ENCODE results near the gene PMEL. TPM values are rescaled to one million over a fixed set of nuclear protein-coding genes. Genes with fewer than 3 reads are reported as not detected.

The PMEL gene
- total and polyA plus RNA-seq, 8 donors, result 0.99 to 3.8 (median 2.6) TPM

- no peaks in the 10 kb centered on the region for H3K9me3 ChIP-seq
- no peak for TF ChIP-seq CTCF (IDR thresholded peaks at IDR 0.05)
- no peaks in the 10 kb centered on the region for H3K27me3 ChIP-seq
- H3K4me3 ChIP-seq, result no peak overlapping the region
- no peak overlapping the region for H3K27ac ChIP-seq
- intact Hi-C loops (cut with DNase I), result no loop called here
- H3K4me1 ChIP-seq, result peaks cover 0 to 7% of the 10 kb centered on the region in 2 donors
- peaks cover 0 to 89% of the 10 kb centered on the region in 2 donors for H3K36me3 ChIP-seq
- no peak for DNase-seq
- no peak for ATAC-seq
These were observed 23.8 kb downstream of the PMEL start for GRCh38 chr12:55942055-55942454.

GRCh38 chr12:55940065-55940732 is 25.6 kb downstream of the PMEL start:
- H3K4me1 ChIP-seq, result peaks cover 0 to 10% of the 10 kb centered on the region in 2 donors
- intact Hi-C loops (cut with DNase I), result no loop called here
- H3K27me3 ChIP-seq, result no peaks in the 10 kb centered on the region
- no peak overlapping the region for H3K4me3 ChIP-seq
- DNase-seq (peak; percentile 75 to 89 (median 87)), ATAC-seq (peak; percentile 99)
- H3K27ac ChIP-seq, result no peak overlapping the region
- TF ChIP-seq CTCF (IDR thresholded peaks at IDR 0.05), result peak; percentile 84 to 94
- peaks cover 0 to 79% of the 10 kb centered on the region in 2 donors for H3K36me3 ChIP-seq
- H3K9me3 ChIP-seq, result no peaks in the 10 kb centered on the region

GRCh38 chr12:55938826-55939501 is 26.9 kb downstream of the PMEL start:
- Histone ChIP-seq H3K36me3 (peaks cover 0 to 66% of the 10 kb centered on the region in 2 donors), H3K4me1 (peaks cover 0 to 20% of the 10 kb centered on the region in 2 donors), H3K9me3 (no peaks in the 10 kb centered on the region), H3K27ac (peak overlapping the region in 1 of 2 donors; percentile 8), H3K4me3 (no peak overlapping the region), H3K27me3 (no peaks in the 10 kb centered on the region)
- no peak for DNase-seq
- TF ChIP-seq CTCF (IDR thresholded peaks at IDR 0.05), result no peak
- no peak for ATAC-seq
- intact Hi-C loops (cut with DNase I), result loop anchor here in 1 of 2 donors (5.0 kb wide), 1 partner anchor 197 kb away; the partner anchor contains the start of gene GDF11

- peaks cover 0 to 57% of the 10 kb centered on the region in 2 donors for H3K36me3 ChIP-seq
- intact Hi-C loops (cut with DNase I), result loop anchor here in 1 of 2 donors (5.0 kb wide), 1 partner anchor 196 kb away; the partner anchor contains the start of gene GDF11
- no peak for DNase-seq
- H3K4me1 ChIP-seq, result peaks cover 3 to 30% of the 10 kb centered on the region in 2 donors
- no peak overlapping the region for H3K27ac ChIP-seq
- no peak overlapping the region for H3K4me3 ChIP-seq
- TF ChIP-seq CTCF (IDR thresholded peaks at IDR 0.05), result no peak
- H3K9me3 ChIP-seq, result no peaks in the 10 kb centered on the region
- no peaks in the 10 kb centered on the region for H3K27me3 ChIP-seq
- ATAC-seq, result no peak
These were observed 27.9 kb downstream of the PMEL start for GRCh38 chr12:55937981-55938380.

- Histone ChIP-seq H3K4me3 (no peak overlapping the region), H3K9me3 (no peaks in the 10 kb centered on the region), H3K27me3 (no peaks in the 10 kb centered on the region), H3K36me3 (peaks cover 0 to 35% of the 10 kb centered on the region in 2 donors), H3K27ac (peak overlapping the region; percentile 26 to 66), H3K4me1 (peaks cover 14 to 41% of the 10 kb centered on the region in 2 donors)
- ATAC-seq, result no peak
- intact Hi-C loops (cut with DNase I), result loop anchor here in 1 of 2 donors (5.0 kb wide), 1 partner anchor 193 kb away; the partner anchor contains the start of gene GDF11
- no peak for TF ChIP-seq CTCF (IDR thresholded peaks at IDR 0.05)
- DNase-seq, result peak in 2 of 4 donors; percentile 33 to 77
These were observed 30.1 kb downstream of the PMEL start for GRCh38 chr12:55935738-55936151.
